Bronchial epithelial cell (primary cell): ENCODE measurements around the gene ZNF503. TPM values are rescaled to one million over a fixed set of nuclear protein-coding genes. Genes with fewer than 3 reads are reported as not detected.
A peak's percentile ranks its signal among the peaks of the same experiment; 100 is the strongest.

Experiments
- DNase-seq: peaks from one replicate; pipeline ENCODE4 v3.0.0-alpha.2; 2010; ENCODE audit warnings: low read depth
- FAIRE-seq: peaks from 2 replicates; lab custom pipeline; 2011; peaks lifted over from hg19 to GRCh38; lab: Jason Lieb, UNC
- H3K27me3 ChIP-seq: 2 replicates; pipeline ENCODE4 v1.5.1; 2011; ENCODE audit warnings: low read length; ENCODE audit not compliant: control insufficient read depth, insufficient read depth
- H3K36me3 ChIP-seq: 2 replicates; pipeline ENCODE4 v1.5.1; 2011; ENCODE audit warnings: low read length; ENCODE audit not compliant: control insufficient read depth, insufficient read depth
- H3K4me3 ChIP-seq: 2 replicates; pipeline ENCODE4 v1.5.1; 2011; ENCODE audit warnings: mild to moderate bottlenecking, low read depth, low read length, control low read depth
- CTCF ChIP-seq: IDR thresholded peaks from 2 replicates; pipeline ENCODE4 v1.5.1; 2011; ENCODE audit warnings: mild to moderate bottlenecking, moderate library complexity, low read length, control low read depth, inconsistent platforms; ENCODE audit not compliant: insufficient read depth, severe bottlenecking
- total RNA-seq: library from RNA; depleted of rRNA; stranded (reverse); fragments of >200 nt; gene quantifications from 2 replicates; pipeline ENCODE4 v1.2.1, GENCODE V29; 2014

ZNF503 gene
- total RNA-seq, 1 donor from 2014 or later, result 2.1 TPM

- no peak for TF ChIP-seq CTCF
- no peaks in the 10 kb centered on the region for H3K27me3 ChIP-seq
- no peak overlapping the region for H3K4me3 ChIP-seq
- no peaks in the 10 kb centered on the region for H3K36me3 ChIP-seq
- DNase-seq (peak; percentile 89), FAIRE-seq (peak; percentile 94)
These were observed 42.6 kb downstream of the ZNF503 start for GRCh38 chr10:75358835-75359421.

DNA sequence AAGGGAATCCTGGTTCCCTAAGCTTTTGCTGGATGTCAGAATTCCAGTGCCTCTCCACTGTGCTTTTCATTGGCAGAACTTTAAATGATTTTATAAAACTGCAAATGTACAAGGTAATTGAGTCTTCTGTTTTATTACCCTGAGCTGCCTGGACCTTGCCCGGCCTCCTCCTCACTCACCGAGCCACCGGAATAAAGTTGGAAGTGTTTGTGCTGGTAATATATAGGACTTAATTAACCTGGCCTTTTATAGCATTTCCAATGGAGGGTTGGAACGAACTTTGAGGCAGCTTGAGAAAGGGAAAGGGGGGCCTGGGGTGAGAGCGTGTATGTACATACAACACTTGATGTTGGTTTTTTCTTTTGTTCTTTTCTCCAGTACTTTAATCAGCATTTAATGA lies 43.4 kb downstream of the ZNF503 start:
- TF ChIP-seq CTCF, result no peak
- no peak for FAIRE-seq
- H3K36me3 ChIP-seq, result no peaks in the 10 kb centered on the region
- DNase-seq, result no peak
- no peak overlapping the region for H3K4me3 ChIP-seq
- no peaks in the 10 kb centered on the region for H3K27me3 ChIP-seq

DNA sequence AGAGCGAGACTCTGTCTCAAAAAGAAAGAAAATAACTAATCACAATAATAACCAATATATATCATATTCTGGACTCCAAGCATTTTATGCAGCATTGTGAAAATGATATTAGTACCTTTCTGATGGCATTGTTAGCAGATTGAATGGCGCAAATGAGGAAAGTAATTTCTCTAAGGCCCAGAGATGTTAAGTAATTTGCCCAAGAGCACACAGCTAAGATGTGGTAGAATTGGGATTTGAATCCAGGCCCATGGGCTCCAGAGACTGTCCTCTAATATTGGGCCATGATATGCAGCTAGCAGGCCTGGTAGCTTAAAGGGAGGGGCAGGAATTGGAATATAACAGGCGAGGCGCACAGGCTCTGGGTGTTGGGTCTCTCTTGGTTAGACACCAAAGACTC lies 44.1 kb downstream of the ZNF503 start:
- FAIRE-seq, result no peak
- no peaks in the 10 kb centered on the region for H3K27me3 ChIP-seq
- H3K36me3 ChIP-seq, result no peaks in the 10 kb centered on the region
- no peak for TF ChIP-seq CTCF
- H3K4me3 ChIP-seq, result no peak overlapping the region
- no peak for DNase-seq

DNA sequence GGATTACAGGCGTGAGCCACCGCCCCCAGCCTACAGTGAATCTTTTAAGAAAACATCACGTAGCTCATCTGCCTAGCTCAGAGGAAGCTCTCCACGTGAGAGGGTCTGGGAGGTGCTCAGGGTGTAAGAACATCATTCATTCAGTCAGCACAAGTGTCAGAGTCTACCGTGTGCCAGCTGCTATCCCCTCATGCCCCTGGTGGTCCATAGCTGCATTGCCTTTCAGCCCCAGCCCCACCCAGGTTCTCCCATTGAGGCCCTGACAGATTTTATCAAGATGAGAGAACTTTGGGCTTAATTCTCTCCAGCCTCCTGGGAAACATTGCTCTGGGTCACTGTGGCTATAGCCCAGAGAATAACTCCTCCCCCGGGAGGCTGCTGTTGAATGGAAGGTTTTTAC lies 45.1 kb downstream of the ZNF503 start:
- DNase-seq (no peak), FAIRE-seq (no peak)
- H3K36me3 ChIP-seq, result no peaks in the 10 kb centered on the region
- no peak overlapping the region for H3K4me3 ChIP-seq
- no peaks in the 10 kb centered on the region for H3K27me3 ChIP-seq
- no peak for TF ChIP-seq CTCF

DNA sequence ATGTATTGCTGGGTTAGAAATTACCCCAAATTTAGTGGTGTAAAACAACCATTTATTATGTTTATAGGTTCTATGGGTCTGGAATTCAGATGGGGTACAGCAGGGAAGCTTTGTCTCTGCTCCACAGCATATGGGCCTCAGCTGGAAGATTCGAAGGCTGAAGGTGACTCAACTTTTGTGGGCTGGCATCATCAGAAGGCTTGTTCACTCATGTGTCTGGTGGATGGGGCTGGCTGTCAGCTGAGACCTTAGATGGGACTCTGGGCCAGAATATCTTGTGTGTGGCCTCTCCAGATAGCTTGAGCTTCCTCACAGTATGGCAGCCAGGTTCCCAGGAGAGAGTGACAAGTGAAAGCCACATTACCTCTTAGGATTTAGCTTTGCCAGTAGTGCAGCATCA lies 45.9 kb downstream of the ZNF503 start:
- no peak for FAIRE-seq
- no peak overlapping the region for H3K4me3 ChIP-seq
- no peaks in the 10 kb centered on the region for H3K36me3 ChIP-seq
- DNase-seq, result peak; percentile 41
- no peaks in the 10 kb centered on the region for H3K27me3 ChIP-seq
- no peak for TF ChIP-seq CTCF

DNA sequence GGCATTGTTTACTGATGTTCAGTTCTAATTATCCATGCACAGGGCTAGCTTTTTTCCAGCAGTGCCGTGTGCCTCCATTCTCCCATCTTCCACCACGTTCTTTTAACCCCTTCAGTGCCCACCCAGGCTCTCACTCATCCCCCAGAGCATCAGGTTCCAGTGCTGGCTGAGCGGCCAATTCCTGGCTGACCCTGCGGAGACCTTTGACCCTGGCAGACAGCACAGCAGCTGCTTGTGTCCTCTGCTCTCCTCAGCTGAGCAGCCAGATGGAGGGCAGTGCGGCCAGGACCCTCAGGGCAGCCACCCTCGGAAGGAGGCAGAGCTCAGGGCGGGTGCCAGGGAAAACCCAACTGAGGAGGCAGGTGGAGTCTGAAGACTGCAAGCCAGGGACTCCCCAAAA lies 48.4 kb downstream of the ZNF503 start:
- Histone ChIP-seq H3K27me3 (no peaks in the 10 kb centered on the region), H3K36me3 (no peaks in the 10 kb centered on the region), H3K4me3 (no peak overlapping the region)
- no peak for TF ChIP-seq CTCF
- peak; percentile 32 for FAIRE-seq
- no peak for DNase-seq
